ENCODE measurements around the gene CAD. TPM values are rescaled to one million over a fixed set of nuclear protein-coding genes. Genes with fewer than 3 reads are reported as not detected.

Gene CAD
- total RNA-seq, 1 donor from 2014 or later, result 65.8 TPM

DNA sequence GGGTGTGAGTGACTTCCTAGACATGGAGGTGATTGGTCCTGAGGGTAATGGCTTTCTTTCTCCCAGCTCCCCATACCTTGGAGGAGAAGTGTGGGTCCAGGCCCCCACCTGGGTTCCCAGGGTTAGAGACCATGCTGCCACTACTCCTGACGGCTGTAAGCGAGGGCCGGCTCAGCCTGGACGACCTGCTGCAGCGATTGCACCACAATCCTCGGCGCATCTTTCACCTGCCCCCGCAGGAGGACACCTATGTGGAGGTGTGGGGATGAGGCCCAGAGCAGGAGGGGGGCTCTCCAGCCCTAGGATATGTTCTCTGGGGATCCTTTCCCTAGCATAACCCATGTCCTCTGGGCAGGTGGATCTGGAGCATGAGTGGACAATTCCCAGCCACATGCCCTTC, 21.8 kb downstream of the CAD start:
- TF ChIP-seq, protein P1, sequence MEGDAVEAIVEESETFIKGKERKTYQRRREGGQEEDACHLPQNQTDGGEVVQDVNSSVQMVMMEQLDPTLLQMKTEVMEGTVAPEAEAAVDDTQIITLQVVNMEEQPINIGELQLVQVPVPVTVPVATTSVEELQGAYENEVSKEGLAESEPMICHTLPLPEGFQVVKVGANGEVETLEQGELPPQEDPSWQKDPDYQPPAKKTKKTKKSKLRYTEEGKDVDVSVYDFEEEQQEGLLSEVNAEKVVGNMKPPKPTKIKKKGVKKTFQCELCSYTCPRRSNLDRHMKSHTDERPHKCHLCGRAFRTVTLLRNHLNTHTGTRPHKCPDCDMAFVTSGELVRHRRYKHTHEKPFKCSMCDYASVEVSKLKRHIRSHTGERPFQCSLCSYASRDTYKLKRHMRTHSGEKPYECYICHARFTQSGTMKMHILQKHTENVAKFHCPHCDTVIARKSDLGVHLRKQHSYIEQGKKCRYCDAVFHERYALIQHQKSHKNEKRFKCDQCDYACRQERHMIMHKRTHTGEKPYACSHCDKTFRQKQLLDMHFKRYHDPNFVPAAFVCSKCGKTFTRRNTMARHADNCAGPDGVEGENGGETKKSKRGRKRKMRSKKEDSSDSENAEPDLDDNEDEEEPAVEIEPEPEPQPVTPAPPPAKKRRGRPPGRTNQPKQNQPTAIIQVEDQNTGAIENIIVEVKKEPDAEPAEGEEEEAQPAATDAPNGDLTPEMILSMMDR (conservative IDR thresholded peaks at IDR 0.05; ENCODE audit: low read depth, low read length), result no peak
- H3K4me3 ChIP-seq (ENCODE audit: low read depth, low read length), result no peak overlapping the region
- DNase-seq (ENCODE audit: low read depth), result no peak

DNA sequence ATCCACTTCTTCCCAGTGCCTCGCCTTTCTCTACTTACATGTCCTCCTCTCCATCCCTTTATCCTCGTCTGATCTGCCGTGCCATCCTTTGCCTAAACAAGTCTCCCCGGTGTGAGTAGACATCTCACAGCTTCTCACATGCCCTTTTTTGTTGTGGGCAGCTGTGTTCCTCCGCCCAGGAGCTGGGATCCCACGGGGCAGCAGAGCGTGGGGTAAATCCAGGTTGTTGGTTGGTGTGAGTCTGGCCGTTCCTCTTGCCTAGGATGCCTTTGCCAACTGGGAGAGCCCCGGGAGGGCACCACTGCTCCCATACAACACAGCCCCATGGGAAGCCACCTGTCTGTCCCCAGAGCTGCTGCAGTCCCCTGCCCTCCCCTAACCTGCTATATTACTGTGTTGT, 23.2 kb downstream of the CAD start:
- DNase-seq (ENCODE audit: low read depth), result no peak
- no peak overlapping the region for H3K4me3 ChIP-seq (ENCODE audit: low read depth, low read length)
- TF ChIP-seq, protein P1 (conservative IDR thresholded peaks at IDR 0.05; ENCODE audit: low read depth, low read length), result no peak

DNA sequence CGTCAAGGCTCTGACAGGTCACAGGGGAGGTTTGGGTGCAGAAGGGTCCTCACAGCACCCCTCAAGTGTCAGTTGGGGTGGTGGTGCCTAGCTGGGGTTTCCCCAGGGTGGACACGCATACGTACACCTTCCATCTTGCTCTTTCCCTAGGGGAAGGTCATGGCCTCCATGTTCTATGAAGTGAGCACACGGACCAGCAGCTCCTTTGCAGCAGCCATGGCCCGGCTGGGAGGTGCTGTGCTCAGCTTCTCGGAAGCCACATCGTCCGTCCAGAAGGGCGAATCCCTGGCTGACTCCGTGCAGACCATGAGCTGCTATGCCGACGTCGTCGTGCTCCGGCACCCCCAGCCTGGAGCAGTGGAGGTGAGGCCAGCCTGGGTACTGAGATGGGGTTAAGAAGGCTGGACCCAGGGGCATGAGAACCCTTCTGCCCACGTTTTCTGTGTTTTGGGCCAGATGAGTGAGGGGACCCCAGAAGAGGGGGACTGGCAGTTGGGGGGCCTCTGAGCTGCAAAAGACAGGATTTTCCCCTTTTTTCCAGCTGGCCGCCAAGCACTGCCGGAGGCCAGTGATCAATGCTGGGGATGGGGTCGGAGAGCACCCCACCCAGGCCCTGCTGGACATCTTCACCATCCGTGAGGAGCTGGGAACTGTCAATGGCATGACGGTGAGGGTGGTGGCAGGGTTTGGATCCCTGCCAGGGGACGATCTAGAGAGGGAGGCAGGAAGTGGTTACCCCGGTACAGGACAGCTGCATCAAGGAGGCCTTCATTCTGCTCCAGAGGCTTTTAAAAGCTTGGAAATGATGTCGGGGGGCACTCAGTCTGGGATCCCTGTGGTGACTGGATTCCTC, 24.8 kb downstream of the CAD start:
- no peak overlapping the region for H3K4me3 ChIP-seq (ENCODE audit: low read depth, low read length)
- no peak for DNase-seq (ENCODE audit: low read depth)
- TF ChIP-seq, protein P1 (conservative IDR thresholded peaks at IDR 0.05; ENCODE audit: low read depth, low read length), result no peak

DNA sequence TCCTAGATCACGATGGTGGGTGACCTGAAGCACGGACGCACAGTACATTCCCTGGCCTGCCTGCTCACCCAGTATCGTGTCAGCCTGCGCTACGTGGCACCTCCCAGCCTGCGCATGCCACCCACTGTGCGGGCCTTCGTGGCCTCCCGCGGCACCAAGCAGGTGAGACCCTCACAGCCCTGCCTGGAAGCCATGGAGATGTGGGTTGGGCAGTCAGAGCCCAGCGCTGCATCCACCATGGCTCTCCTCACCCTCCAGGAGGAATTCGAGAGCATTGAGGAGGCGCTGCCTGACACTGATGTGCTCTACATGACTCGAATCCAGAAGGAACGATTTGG, 25.4 kb downstream of the CAD start:
- TF ChIP-seq, protein P1 (conservative IDR thresholded peaks at IDR 0.05; ENCODE audit: low read depth, low read length), result no peak
- DNase-seq (ENCODE audit: low read depth), result no peak
- no peak overlapping the region for H3K4me3 ChIP-seq (ENCODE audit: low read depth, low read length)

DNA sequence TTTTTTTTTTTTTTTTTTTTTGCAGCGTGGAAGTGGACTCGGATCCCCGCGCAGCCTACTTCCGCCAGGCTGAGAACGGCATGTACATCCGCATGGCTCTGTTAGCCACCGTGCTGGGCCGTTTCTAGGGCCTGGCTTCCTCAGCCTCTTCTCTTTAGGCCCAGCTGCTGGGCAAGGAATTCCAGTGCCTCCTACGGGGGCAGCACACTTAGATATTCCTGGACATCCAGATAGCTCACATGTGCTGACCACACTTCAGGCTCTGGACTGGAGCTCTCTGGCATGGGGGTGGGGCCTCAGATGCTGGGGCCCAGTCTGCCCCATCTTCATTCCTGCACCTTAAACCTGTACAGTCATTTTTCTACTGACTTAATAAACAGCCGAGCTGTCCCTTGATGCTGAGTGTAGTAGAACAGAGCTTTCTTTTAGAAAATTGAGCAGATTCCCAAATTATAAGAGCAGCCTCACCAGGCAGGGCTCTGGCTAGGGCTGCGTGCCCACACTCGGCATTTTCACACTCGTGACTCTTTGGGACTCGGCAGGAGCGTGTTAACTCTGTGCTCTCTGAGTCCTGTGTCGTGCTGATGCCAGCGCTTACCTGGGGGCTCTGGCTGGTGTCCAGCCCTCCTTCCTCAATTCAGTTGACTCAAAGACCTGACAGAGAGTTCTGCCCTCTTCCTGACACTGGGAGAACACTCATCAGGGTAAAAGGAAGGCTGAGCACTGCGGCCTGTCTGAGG, 26.4 kb downstream of the CAD start:
- DNase-seq (ENCODE audit: low read depth), result no peak
- TF ChIP-seq, protein P1 (conservative IDR thresholded peaks at IDR 0.05; ENCODE audit: low read depth, low read length), result no peak
- H3K4me3 ChIP-seq (ENCODE audit: low read depth, low read length), result no peak overlapping the region

DNA sequence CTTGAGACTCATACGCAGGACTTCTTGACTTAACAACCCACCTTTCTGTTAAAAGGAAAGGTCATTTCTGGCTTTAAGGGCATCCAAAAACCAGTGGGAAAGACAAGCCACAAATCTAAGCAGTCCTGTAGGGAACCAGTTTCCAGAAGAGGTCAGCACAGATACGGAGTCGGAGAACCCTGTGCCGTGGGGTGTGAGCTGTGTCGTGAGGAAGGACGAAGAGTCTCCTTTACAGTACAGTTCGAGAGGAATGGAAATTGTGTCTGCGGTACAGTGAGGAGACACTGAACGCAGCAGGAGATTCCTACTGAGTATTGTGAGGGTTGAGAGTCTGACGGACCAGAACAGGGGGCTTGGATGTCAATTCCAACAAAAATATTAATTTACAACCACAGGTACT, 27.9 kb downstream of the CAD start:
- no peak for DNase-seq (ENCODE audit: low read depth)
- TF ChIP-seq, protein P1 (conservative IDR thresholded peaks at IDR 0.05; ENCODE audit: low read depth, low read length), result no peak

More for the DNA sequence above, 27.9 kb downstream of the CAD start:
- no peak overlapping the region for H3K4me3 ChIP-seq (ENCODE audit: low read depth, low read length)

Data from epithelial cell of proximal tubule (primary cell).